Cardiac muscle cell (in vitro differentiated cells and primary cell): ENCODE results near the gene OR4Q3. TPM values are rescaled to one million over a fixed set of nuclear protein-coding genes. Genes with fewer than 3 reads are reported as not detected.
"Not testable (repeated sequence)": the region's sequence is repeated elsewhere in the genome, so short reads cannot be mapped to it uniquely, and the experiment has no call there.

Source experiments
- DNase-seq, 2 donors: peaks; one replicate each; pipeline versions ENCODE4 v3.0.0 to v3.0.0-alpha.2; 2010 to 2017; ENCODE audit warnings: low read depth in 1 of 2, low spot score in 1 of 2
- H3K27ac ChIP-seq: fragments of 200-600 bp; sonication (generic); 2 replicates; pipeline ENCODE4 v1.5.1; 2016
- H3K27me3 ChIP-seq: fragments of 200-600 bp; sonication (generic); 2 replicates; pipeline ENCODE4 v1.6.0; 2016; ENCODE audit warnings: control low read depth
- H3K36me3 ChIP-seq: fragments of 200-600 bp; sonication (generic); 2 replicates; pipeline ENCODE4 v1.5.1; 2016; ENCODE audit warnings: control low read depth
- H3K4me1 ChIP-seq: fragments of 200-600 bp; sonication (generic); 2 replicates; pipeline ENCODE4 v1.8.1; 2017; ENCODE audit warnings: low read depth, mild to moderate bottlenecking, mixed run types
- H3K4me3 ChIP-seq: fragments of 200-600 bp; sonication (generic); 2 replicates; pipeline ENCODE4 v1.5.1; 2016; ENCODE audit warnings: mild to moderate bottlenecking
- H3K9me3 ChIP-seq: fragments of 200-600 bp; sonication (generic); 2 replicates; pipeline ENCODE4 v1.5.1; 2017; ENCODE audit warnings: low read depth, mild to moderate bottlenecking, control low read depth
- polyA plus RNA-seq: library from polyadenylated mRNA; unstranded; fragments of >200 nt; fragmentation: Nextera tagmentation; extraction: Ambion mirVana; gene quantifications from 2 replicates; pipeline ENCODE4 v1.2.1, GENCODE V29; 2016
- total RNA-seq: library from RNA; depleted of rRNA; stranded (reverse); fragments of >200 nt; gene quantifications from 2 replicates; pipeline ENCODE4 v1.2.3, GENCODE V29; 2016
- TF ChIP-seq, protein P1 (sequence below): IDR thresholded peaks from 2 replicates; pipeline ENCODE4 v1.5.1; 2012; ENCODE audit warnings: low read depth, mild to moderate bottlenecking, low read length

OR4Q3 gene
- total and polyA plus RNA-seq, 2 experiments from 2014 or later: not detected

DNA sequence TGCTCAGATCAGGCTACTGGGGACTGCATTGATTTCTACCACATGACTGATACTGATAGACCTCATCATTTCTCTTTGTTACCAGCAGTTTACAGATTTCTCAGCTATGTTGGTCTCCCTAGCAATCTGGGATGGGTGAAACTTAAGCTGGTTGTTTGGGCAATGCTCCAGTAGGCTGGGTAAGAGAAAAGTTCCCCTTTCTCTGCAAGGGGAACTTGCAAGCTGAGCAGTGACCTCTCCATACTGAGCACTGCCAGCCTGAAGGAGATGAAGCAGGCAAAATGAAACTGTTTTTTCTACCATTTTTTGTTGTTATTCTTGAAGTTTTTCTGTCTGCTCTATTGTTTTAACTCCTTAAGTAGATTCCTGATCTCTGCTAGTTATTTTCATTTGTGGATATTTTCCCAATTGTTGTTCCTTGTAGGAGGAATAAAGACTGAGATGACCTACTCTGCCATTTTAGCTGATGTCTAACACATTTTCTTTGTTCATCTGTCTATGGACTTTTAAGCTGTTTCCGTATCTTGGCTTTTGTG, 28.6 kb downstream of the OR4Q3 start:
- Histone ChIP-seq H3K4me3 (no peak overlapping the region), H3K27ac (no peak overlapping the region), H3K27me3 (no peaks in the 10 kb centered on the region), H3K4me1 (no peaks in the 10 kb centered on the region), H3K9me3 (no peaks in the 10 kb centered on the region), H3K36me3 (no peaks in the 10 kb centered on the region)
- no peak for DNase-seq
- TF ChIP-seq, protein P1, sequence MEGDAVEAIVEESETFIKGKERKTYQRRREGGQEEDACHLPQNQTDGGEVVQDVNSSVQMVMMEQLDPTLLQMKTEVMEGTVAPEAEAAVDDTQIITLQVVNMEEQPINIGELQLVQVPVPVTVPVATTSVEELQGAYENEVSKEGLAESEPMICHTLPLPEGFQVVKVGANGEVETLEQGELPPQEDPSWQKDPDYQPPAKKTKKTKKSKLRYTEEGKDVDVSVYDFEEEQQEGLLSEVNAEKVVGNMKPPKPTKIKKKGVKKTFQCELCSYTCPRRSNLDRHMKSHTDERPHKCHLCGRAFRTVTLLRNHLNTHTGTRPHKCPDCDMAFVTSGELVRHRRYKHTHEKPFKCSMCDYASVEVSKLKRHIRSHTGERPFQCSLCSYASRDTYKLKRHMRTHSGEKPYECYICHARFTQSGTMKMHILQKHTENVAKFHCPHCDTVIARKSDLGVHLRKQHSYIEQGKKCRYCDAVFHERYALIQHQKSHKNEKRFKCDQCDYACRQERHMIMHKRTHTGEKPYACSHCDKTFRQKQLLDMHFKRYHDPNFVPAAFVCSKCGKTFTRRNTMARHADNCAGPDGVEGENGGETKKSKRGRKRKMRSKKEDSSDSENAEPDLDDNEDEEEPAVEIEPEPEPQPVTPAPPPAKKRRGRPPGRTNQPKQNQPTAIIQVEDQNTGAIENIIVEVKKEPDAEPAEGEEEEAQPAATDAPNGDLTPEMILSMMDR: no peak

DNA sequence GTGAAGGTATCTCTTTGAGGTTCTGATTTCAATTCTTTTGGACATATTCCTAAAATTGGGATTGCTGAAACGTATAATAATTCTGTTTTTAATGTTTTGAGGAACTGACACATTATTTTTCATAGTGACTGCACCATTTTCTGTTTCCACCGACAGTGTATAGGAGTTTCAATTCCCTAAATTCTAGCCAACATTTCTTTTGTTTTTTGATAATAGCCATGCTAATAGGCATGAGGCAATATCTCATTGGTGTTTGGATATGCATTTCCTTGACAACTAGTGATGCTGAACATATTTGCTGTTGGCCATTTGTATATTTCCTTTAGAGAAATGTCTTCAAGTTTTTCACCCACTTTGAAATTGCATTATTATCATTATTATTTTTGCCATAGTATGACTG, 29.1 kb downstream of the OR4Q3 start:
- H3K4me1 ChIP-seq, H3K27ac ChIP-seq, H3K27me3 ChIP-seq, H3K36me3 ChIP-seq, H3K9me3 ChIP-seq, H3K4me3 ChIP-seq, DNase-seq: not testable (repeated sequence)

DNA sequence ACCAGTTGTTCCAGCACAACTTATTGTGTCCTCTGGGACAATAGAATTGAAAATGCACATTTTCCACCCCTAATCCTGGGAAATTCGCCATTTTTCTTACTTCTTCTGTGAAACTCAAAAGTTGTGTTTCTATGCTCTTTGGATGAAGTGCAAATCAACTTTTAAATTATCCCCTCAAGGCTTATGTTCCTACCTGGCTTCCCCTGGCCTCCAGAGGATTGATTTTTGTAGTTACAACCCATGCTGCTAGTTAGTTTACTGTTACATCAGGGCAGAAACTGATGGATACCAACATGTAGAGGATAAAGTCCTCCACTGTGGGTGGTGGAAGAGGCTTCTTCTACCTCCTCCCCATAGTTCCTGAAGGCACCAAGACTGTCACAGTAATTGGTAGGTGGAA, 29.8 kb downstream of the OR4Q3 start, which contains the start of gene OR4M1:
OR4M1 (plus strand) TSS at position 301 of the 400 bp plus-strand sequence. CDS start 6,819 bp downstream, outside the sequence.
- not testable (repeated sequence) for DNase-seq, H3K27me3 ChIP-seq, H3K4me3 ChIP-seq, H3K36me3 ChIP-seq, H3K27ac ChIP-seq, H3K9me3 ChIP-seq, H3K4me1 ChIP-seq

DNA sequence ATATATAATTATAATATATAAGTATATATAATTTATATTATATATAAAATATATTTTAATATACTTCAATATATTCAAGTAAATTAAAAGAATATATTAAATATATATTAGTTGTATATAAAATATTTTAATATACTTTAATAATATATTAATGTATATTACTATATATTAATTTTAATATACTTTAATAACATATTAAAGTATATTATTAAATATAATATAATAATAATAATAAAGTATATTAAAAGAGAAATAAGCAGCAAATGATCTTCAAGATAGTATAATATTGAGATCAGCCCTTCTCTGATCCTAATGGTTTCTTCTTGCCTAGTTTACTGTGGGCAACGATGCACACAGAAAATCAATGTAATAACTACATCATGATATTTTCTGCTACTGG, 32.2 kb downstream of the OR4Q3 start:
- no peak overlapping the region for H3K27ac ChIP-seq
- no peaks in the 10 kb centered on the region for H3K9me3 ChIP-seq
- no peaks in the 10 kb centered on the region for H3K4me1 ChIP-seq
- H3K4me3 ChIP-seq: no peak overlapping the region
- no peak for DNase-seq
- TF ChIP-seq, protein P1: no peak
- no peaks in the 10 kb centered on the region for H3K36me3 ChIP-seq
- H3K27me3 ChIP-seq: no peaks in the 10 kb centered on the region

DNA sequence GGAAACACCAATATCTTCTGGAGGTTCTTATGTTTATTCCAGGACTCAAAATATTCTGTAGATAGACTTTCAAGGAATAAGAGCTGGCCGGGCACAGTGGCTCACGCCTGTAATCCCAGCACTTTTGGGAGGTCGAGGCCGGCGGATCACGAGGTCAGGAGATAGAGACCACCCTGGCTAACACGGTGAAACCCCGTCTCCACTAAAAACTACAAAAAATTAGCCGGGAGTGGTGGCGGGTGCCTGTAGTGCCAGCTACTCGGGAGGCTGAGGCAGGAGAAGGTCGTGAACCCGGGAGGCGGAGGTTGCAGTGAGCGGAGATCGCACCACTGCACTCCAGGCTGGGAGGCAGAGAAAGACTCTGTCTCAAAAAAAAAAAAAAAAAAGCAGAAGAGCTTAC, 42.5 kb downstream of the OR4Q3 start:
- not testable (repeated sequence) for H3K27ac ChIP-seq, H3K4me3 ChIP-seq, H3K9me3 ChIP-seq, DNase-seq, H3K36me3 ChIP-seq, H3K4me1 ChIP-seq, H3K27me3 ChIP-seq

DNA sequence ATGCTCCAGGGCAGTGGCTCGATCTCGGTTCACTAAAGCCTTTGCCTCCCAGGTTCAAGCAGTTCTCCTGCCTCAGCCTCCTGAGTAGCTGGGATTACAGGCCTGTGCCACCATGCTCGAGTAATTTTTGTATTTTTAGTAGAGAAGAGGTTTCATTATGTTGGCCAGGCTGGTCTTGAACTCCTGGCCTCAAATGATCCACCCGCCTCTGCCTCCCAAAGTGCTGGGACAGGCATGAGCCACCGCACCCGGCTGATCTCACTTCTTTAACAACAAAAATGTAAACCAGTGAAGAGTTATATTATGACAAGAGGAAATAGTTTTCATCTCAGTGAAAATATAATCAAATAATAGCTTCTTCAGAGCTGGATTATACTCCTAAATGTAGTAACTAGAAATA, 43.9 kb downstream of the OR4Q3 start:
- not testable (repeated sequence) for H3K36me3 ChIP-seq, H3K4me1 ChIP-seq, H3K4me3 ChIP-seq, H3K27ac ChIP-seq, DNase-seq, H3K27me3 ChIP-seq, H3K9me3 ChIP-seq

DNA sequence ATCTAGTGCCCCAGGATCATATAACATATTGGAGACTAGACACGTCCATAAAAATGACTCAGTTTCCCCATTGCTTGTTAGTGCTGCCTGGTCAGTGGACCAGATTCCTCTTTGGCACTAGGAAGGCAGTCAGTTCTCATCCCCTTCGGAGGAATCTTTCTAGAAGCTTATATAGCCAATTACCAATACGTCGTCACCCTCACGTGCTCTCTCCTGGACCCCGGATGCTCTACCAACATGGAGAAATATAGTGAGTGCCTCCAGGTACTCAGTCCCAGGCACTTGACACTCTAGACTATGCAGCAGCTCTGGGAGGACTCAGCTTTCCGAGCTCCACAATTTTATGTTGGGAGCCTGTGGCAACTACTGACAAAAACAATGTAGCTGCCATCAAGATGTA, 44.8 kb downstream of the OR4Q3 start:
- H3K9me3 ChIP-seq, H3K27ac ChIP-seq, H3K27me3 ChIP-seq, H3K4me3 ChIP-seq, H3K4me1 ChIP-seq, DNase-seq, H3K36me3 ChIP-seq: not testable (repeated sequence)

DNA sequence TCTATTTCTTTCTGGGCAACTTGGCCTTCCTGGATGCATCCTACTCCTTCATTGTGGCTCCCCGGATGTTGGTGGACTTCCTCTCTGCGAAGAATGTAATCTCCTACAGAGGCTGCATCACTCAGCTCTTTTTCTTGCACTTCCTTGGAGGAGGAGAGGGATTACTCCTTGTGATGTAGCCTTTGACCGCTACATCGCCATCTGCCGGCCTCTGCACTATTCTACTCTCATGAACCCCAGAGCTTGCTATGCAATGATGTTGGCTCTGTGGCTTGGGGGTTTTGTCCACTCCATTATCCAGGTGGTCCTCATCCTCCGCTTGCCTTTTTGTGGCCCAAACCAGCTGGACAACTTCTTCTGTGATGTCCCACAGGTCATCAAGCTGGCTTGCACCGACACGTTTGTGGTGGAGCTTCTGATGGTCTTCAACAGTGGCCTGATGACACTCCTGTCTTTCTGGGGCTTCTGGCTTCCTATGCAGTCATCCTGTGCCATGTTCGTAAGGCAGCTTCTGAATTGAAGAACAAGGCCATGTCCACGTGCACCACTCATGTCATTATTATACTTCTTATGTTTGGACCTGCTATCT, 53.2 kb downstream of the OR4Q3 start:
- DNase-seq, H3K9me3 ChIP-seq, H3K27me3 ChIP-seq, H3K27ac ChIP-seq, H3K4me3 ChIP-seq, H3K36me3 ChIP-seq, H3K4me1 ChIP-seq: not testable (repeated sequence)

Other genes starting within 250 kb of the OR4Q3 start
- not detected in 2 replicates for gene OR11H2, start 29.7 kb upstream of the OR4Q3 start, total RNA-seq
- gene OR11H2, start 29.7 kb upstream of the OR4Q3 start, polyA plus RNA-seq: not detected in 2 replicates
- not detected in 2 replicates for gene OR4M1, start 29.9 kb downstream of the OR4Q3 start, total RNA-seq
- not detected in 2 replicates for gene OR4M1, start 29.9 kb downstream of the OR4Q3 start, polyA plus RNA-seq
- gene OR4N2, start 60.2 kb downstream of the OR4Q3 start, total RNA-seq: not detected in 2 replicates
- gene OR4N2, start 60.2 kb downstream of the OR4Q3 start, polyA plus RNA-seq: not detected in 2 replicates
- not detected in 2 replicates for gene OR4K2, start 131.6 kb downstream of the OR4Q3 start, total RNA-seq
- gene OR4K2, start 131.6 kb downstream of the OR4Q3 start, polyA plus RNA-seq: not detected in 2 replicates
- gene OR4K5, start 177.0 kb downstream of the OR4Q3 start, total RNA-seq: not detected in 2 replicates
- not detected in 2 replicates for gene OR4K5, start 177.0 kb downstream of the OR4Q3 start, polyA plus RNA-seq
- gene OR4K1, start 187.3 kb downstream of the OR4Q3 start, total RNA-seq: not detected in 2 replicates
- not detected in 2 replicates for gene OR4K1, start 187.3 kb downstream of the OR4Q3 start, polyA plus RNA-seq
- gene OR4K15, start 232.0 kb downstream of the OR4Q3 start, total RNA-seq: not detected in 2 replicates
- gene OR4K15, start 232.0 kb downstream of the OR4Q3 start, polyA plus RNA-seq: not detected in 2 replicates